Astrocyte of the hippocampus (primary cell): ENCODE measurements around the gene OR4C11.

Experiments
- DNase-seq: peaks from one replicate; pipeline ENCODE4 v3.0.0; 2011; ENCODE audit warnings: low read depth, low spot score

The OR4C11 gene, protein sequence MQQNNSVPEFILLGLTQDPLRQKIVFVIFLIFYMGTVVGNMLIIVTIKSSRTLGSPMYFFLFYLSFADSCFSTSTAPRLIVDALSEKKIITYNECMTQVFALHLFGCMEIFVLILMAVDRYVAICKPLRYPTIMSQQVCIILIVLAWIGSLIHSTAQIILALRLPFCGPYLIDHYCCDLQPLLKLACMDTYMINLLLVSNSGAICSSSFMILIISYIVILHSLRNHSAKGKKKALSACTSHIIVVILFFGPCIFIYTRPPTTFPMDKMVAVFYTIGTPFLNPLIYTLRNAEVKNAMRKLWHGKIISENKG

DNA sequence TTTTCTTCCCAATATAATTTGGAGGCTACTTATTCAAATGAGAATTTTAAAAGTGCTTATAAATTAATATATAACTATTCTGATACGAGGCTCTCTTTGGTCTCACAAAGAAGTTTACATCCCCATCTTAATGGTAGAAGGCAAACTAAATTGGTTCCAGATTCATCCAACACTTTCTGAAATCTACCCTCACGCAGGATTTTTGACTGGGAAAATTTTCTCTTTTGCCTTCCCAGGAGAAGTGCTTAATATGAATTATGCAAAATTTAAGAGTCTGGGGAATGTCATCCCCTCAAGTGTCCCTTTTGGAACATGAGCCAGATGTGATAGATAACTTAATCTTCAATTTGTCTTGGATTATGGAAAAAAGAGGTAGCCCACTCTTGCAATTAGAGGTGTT is at the start of gene OR4C11:
OR4C11 (minus strand) TSS at position 101 of the 400 bp plus-strand sequence. CDS start 3,272 bp downstream, outside the sequence.
- DNase-seq = no peak

DNA sequence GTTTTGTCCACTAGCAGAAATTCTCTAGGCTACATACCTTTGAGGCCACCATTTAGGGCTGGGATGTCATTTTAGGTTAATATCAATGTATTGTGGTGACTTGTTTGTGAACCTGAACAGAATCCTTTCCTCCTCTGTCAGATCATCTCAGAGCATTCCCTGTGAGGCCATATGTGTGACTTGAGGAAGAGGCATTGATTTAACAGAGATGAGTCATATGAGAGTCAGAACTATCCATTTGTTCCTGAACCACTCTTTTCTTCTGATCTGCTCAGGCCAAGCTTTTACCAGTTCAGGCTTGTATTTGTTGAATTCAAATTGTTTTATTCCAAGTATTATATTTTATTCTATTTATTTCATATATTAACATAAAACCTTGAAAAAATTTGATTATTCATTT is 47.7 kb upstream of the OR4C11 start:
- no peak for DNase-seq

DNA sequence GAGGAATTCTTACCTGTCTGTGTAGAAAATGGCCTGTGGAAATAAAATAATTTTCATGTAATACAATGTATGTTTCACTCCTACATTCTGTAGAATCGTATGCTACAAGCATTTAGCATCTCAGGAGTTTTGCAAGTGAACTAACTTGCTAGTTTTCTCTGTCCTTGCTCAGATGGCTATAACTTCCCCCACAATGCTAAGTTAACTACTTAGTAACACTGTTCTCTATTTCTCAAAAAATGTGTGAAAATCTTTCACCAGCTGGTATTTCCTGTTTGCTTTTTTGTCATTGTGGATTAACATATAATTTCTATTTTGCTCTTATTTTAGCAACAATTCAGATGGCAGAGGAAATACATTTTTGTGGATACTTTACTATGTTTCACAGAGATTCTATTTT is 45.1 kb upstream of the OR4C11 start:
- no peak for DNase-seq

DNA sequence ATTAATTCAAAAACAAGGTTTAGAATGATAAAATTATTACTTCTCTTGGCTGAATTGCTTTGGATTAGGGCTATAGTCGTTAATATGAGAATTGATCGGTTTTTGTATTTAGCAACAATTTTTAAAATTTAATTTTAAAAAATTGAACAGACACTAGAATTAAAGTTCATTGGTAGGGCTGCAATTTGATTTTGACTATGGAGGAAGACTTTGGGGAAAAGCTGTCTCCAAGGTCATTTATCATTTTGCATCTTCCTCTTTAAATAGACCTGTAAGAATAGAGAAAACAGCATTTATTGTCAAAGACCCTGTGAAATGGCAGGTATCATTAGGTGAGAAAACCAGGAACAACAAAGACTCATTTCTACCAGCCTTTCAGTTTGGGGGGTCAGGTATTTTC is 40.6 kb upstream of the OR4C11 start, which contains the start of gene OR4S2:
OR4S2 (plus strand) TSS at position 301 of the 400 bp plus-strand sequence. CDS start 2,577 bp downstream, outside the sequence.
- DNase-seq = no peak

DNA sequence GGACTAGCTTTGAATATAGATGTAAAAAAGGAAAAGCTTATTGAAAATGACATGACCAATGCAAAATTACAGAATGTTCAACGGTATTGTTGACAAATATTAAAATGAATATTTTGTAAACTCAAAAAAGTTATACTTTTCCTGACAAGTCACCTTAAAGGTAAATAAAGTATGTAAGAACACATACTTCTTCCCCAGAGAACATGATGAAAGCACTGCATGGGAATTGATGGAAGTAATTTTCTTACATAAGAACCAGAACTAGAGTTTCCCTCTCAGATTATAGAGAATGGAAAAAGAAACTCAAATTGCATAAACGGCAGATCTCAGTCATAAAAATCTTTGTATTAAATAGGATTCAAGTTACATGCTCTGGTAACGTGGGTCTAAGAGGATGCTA is 27.4 kb upstream of the OR4C11 start, which contains the start of gene OR4P4:
OR4P4 (plus strand) TSS at position 301 of the 400 bp plus-strand sequence.
- DNase-seq = no peak

DNA sequence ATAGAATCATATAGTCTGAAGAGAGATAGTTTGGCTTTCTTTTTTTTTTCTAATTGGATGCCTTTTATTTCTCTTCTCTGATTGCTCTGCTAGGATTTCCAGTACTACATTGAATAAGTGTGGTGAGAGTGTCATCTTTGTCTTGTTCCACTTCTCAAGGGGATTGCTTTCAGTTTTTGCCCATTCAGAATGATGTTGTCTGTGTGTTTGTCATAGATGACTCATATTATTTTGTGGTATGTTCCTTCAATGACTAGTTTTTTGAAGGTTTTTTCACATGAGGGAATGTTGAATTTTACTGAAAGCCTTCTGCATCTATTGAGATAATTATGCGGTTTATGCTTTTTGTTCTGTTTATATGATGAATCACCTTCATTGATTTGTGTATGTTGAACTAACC is 17.1 kb upstream of the OR4C11 start:
- no peak for DNase-seq

DNA sequence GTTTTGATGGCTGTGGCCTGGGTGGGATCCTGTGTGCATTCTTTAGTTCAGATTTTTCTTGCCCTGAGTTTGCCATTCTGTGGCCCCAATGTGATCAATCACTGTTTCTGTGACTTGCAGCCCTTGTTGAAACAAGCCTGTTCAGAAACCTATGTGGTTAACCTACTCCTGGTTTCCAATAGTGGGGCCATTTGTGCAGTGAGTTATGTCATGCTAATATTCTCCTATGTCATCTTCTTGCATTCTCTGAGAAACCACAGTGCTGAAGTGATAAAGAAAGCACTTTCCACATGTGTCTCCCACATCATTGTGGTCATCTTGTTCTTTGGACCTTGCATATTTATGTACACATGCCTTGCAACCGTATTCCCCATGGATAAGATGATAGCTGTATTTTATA is 34.9 kb downstream of the OR4C11 start:
- DNase-seq = no peak

DNA sequence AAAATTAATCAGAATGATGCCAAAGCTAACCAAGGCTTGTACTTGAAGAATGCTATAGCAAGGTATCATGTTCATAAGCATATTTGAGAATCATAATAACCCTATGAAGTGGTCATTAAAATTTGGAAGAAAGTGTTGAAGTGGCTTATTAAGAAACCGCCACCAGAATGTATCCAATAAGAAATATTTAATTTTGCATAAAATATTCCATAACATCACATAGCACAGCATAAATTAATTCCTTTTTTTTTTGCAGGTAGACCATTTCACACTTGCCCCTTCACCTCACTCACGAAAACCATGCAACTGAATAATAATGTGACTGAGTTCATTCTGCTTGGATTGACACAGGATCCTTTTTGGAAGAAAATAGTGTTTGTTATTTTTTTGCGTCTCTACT is 35.6 kb downstream of the OR4C11 start, which contains the start of gene OR4C16:
OR4C16 (plus strand) TSS at position 301 of the 400 bp plus-strand sequence; CDS start at position 301, 0 bp downstream.
- DNase-seq = no peak

DNA sequence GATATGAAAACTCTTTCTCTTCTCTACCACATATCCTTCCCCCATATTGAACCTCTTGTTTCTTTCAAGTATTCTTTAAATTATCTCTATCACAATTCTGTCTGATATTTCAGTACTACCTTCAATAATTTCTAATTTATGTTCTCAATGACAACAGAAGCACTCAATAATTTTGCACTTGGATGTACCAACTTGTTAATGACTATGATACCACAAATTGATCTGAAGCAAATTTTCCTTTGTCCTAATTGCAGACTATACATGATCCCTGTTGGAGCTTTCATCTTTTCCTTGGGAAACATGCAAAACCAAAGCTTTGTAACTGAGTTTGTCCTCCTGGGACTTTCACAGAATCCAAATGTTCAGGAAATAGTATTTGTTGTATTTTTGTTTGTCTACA is 53.3 kb downstream of the OR4C11 start, which contains the start of gene OR4C15:
OR4C15 (plus strand) TSS at position 301 of the 400 bp plus-strand sequence; CDS start at position 301, 0 bp downstream.
- DNase-seq = no peak
